ENCODE measurements around the gene RASA2.

RASA2 gene

GRCh38 chr3:141456301-141456625, 30.6 kb upstream of the RASA2 start:
- Histone ChIP-seq H3K9me3 (ENCODE audit: control extremely low read depth in 1 of 5, control insufficient read depth in 4 of 5, insufficient read depth in 2 of 5, low read depth in 1 of 5, low read length in 4 of 5) (no peaks in the 10 kb centered on the region), H3K27me3 (replicated peaks in 2 of 5; ENCODE audit: control insufficient read depth in 4 of 5, insufficient read depth in 5 of 5, low read length in 4 of 5) (no peaks in the 10 kb centered on the region), H3K4me1 (ENCODE audit: control extremely low read depth in 1 of 4, control insufficient read depth in 4 of 4, insufficient read depth in 4 of 4, low read length in 3 of 4) (peaks cover 4 to 16% (median 10%) of the 10 kb centered on the region in 4 experiments), H3K36me3 (ENCODE audit: control insufficient read depth in 4 of 4, insufficient read depth in 4 of 4, low read length in 3 of 4) (no peaks in the 10 kb centered on the region), H3K27ac (ENCODE audit: insufficient read depth in 1 of 2, low read depth in 1 of 2, low read length in 2 of 2, poor library complexity in 1 of 2, severe bottlenecking in 2 of 2) (no peak overlapping the region), H3K4me3 (ENCODE audit: control insufficient read depth in 1 of 7, extremely low read depth in 1 of 7, insufficient read depth in 4 of 7, low read depth in 2 of 7, low read length in 6 of 7) (no peak overlapping the region)
- 98% methylated on average over 9 of the region's 11 CpGs for WGBS (ENCODE audit: insufficient coverage)
- CTCF ChIA-PET: interaction anchor here (0.9 to 12.2 kb wide), 8 partner anchors 10 to 148 kb away, joined by 3 to 382 read pairs (median 4); no protein-coding TSS in a partner anchor
- POLR2A ChIA-PET: no interaction called here
- no peak for DNase-seq

- no peaks in the 10 kb centered on the region for H3K36me3 ChIP-seq (ENCODE audit: control insufficient read depth in 4 of 4, insufficient read depth in 4 of 4, low read length in 3 of 4)
- no peaks in the 10 kb centered on the region for H3K9me3 ChIP-seq (ENCODE audit: control extremely low read depth in 1 of 5, control insufficient read depth in 4 of 5, insufficient read depth in 2 of 5, low read depth in 1 of 5, low read length in 4 of 5)
- CTCF ChIA-PET: interaction anchor here (2.2 to 12.2 kb wide), 4 partner anchors 27 to 150 kb away, joined by 12 to 382 read pairs (median 161); no protein-coding TSS in a partner anchor
- DNase-seq: no peak
- H3K4me3 ChIP-seq (ENCODE audit: control insufficient read depth in 1 of 7, extremely low read depth in 1 of 7, insufficient read depth in 4 of 7, low read depth in 2 of 7, low read length in 6 of 7): no peak overlapping the region
- H3K27me3 ChIP-seq (replicated peaks in 2 of 5; ENCODE audit: control insufficient read depth in 4 of 5, insufficient read depth in 5 of 5, low read length in 4 of 5): no peaks in the 10 kb centered on the region
- WGBS (ENCODE audit: insufficient coverage): 93% methylated on average over 2 of the region's 3 CpGs
- peaks cover 0 to 5% (median 2%) of the 10 kb centered on the region in 4 experiments for H3K4me1 ChIP-seq (ENCODE audit: control extremely low read depth in 1 of 4, control insufficient read depth in 4 of 4, insufficient read depth in 4 of 4, low read length in 3 of 4)
- POLR2A ChIA-PET: no interaction called here
- no peak overlapping the region for H3K27ac ChIP-seq (ENCODE audit: insufficient read depth in 1 of 2, low read depth in 1 of 2, low read length in 2 of 2, poor library complexity in 1 of 2, severe bottlenecking in 2 of 2)
Measured at GRCh38 chr3:141457624-141458236, 29.1 kb upstream of the RASA2 start.

- ChIA-PET POLR2A (no interaction called here), CTCF (interaction anchor here (0.7 to 12.2 kb wide), 20 partner anchors 9 to 441 kb away, joined by 3 to 382 read pairs (median 5); partner anchors contain the start of gene RASA2)
- no peak for DNase-seq
- 88% methylated on average over 5 of the region's 7 CpGs for WGBS (ENCODE audit: insufficient coverage)
- Histone ChIP-seq H3K27me3 (replicated peaks in 2 of 5; ENCODE audit: control insufficient read depth in 4 of 5, insufficient read depth in 5 of 5, low read length in 4 of 5) (no peaks in the 10 kb centered on the region), H3K36me3 (ENCODE audit: control insufficient read depth in 4 of 4, insufficient read depth in 4 of 4, low read length in 3 of 4) (no peaks in the 10 kb centered on the region), H3K4me3 (ENCODE audit: control insufficient read depth in 1 of 7, extremely low read depth in 1 of 7, insufficient read depth in 4 of 7, low read depth in 2 of 7, low read length in 6 of 7) (no peak overlapping the region), H3K9me3 (ENCODE audit: control extremely low read depth in 1 of 5, control insufficient read depth in 4 of 5, insufficient read depth in 2 of 5, low read depth in 1 of 5, low read length in 4 of 5) (peaks cover 0 to 5% (median 3%) of the 10 kb centered on the region in 5 experiments), H3K4me1 (ENCODE audit: control extremely low read depth in 1 of 4, control insufficient read depth in 4 of 4, insufficient read depth in 4 of 4, low read length in 3 of 4) (peaks cover 0 to 4% (median 2%) of the 10 kb centered on the region in 4 experiments), H3K27ac (ENCODE audit: insufficient read depth in 1 of 2, low read depth in 1 of 2, low read length in 2 of 2, poor library complexity in 1 of 2, severe bottlenecking in 2 of 2) (no peak overlapping the region)
Measured at GRCh38 chr3:141459008-141459407, 27.8 kb upstream of the RASA2 start.

- peak; percentile 82 to 91 (median 86) for DNase-seq
- CTCF ChIA-PET: interaction anchor here (0.6 to 12.2 kb wide), 33 partner anchors 7 to 819 kb away, joined by 3 to 382 read pairs (median 4); partner anchors contain the start of gene RASA2
- Histone ChIP-seq H3K4me1 (ENCODE audit: control extremely low read depth in 1 of 4, control insufficient read depth in 4 of 4, insufficient read depth in 4 of 4, low read length in 3 of 4) (no peaks in the 10 kb centered on the region), H3K9me3 (ENCODE audit: control extremely low read depth in 1 of 5, control insufficient read depth in 4 of 5, insufficient read depth in 2 of 5, low read depth in 1 of 5, low read length in 4 of 5) (peaks cover under 1 to 13% (median 5%) of the 10 kb centered on the region in 5 experiments), H3K27me3 (replicated peaks in 2 of 5; ENCODE audit: control insufficient read depth in 4 of 5, insufficient read depth in 5 of 5, low read length in 4 of 5) (no peaks in the 10 kb centered on the region), H3K36me3 (ENCODE audit: control insufficient read depth in 4 of 4, insufficient read depth in 4 of 4, low read length in 3 of 4) (no peaks in the 10 kb centered on the region), H3K27ac (ENCODE audit: insufficient read depth in 1 of 2, low read depth in 1 of 2, low read length in 2 of 2, poor library complexity in 1 of 2, severe bottlenecking in 2 of 2) (no peak overlapping the region), H3K4me3 (ENCODE audit: control insufficient read depth in 1 of 7, extremely low read depth in 1 of 7, insufficient read depth in 4 of 7, low read depth in 2 of 7, low read length in 6 of 7) (no peak overlapping the region)
- POLR2A ChIA-PET: interaction anchor here (0.6 to 1.0 kb wide), 2 partner anchors 90 to 98 kb away, joined by 3 to 6 read pairs; no protein-coding TSS in a partner anchor
- WGBS (ENCODE audit: insufficient coverage): 59% methylated on average over 4 of the region's 10 CpGs
Measured at GRCh38 chr3:141460097-141460704, 26.6 kb upstream of the RASA2 start.

GRCh38 chr3:141462176-141462859, 24.5 kb upstream of the RASA2 start:
- H3K9me3 ChIP-seq (ENCODE audit: control extremely low read depth in 1 of 5, control insufficient read depth in 4 of 5, insufficient read depth in 2 of 5, low read depth in 1 of 5, low read length in 4 of 5): peaks cover 2 to 13% (median 5%) of the 10 kb centered on the region in 5 experiments
- WGBS (ENCODE audit: insufficient coverage): 100% methylated on average over 1 of the region's 3 CpGs
- no peak overlapping the region for H3K27ac ChIP-seq (ENCODE audit: insufficient read depth in 1 of 2, low read depth in 1 of 2, low read length in 2 of 2, poor library complexity in 1 of 2, severe bottlenecking in 2 of 2)
- DNase-seq: peak in 2 of 3 donors; percentile 74 to 81
- ChIA-PET POLR2A (no interaction called here), CTCF (interaction anchor here (0.7 to 12.2 kb wide), 9 partner anchors 10 to 198 kb away, joined by 3 to 382 read pairs (median 5); no protein-coding TSS in a partner anchor)
- no peaks in the 10 kb centered on the region for H3K4me1 ChIP-seq (ENCODE audit: control extremely low read depth in 1 of 4, control insufficient read depth in 4 of 4, insufficient read depth in 4 of 4, low read length in 3 of 4)
- H3K4me3 ChIP-seq (ENCODE audit: control insufficient read depth in 1 of 7, extremely low read depth in 1 of 7, insufficient read depth in 4 of 7, low read depth in 2 of 7, low read length in 6 of 7): no peak overlapping the region
- H3K27me3 ChIP-seq (replicated peaks in 2 of 5; ENCODE audit: control insufficient read depth in 4 of 5, insufficient read depth in 5 of 5, low read length in 4 of 5): no peaks in the 10 kb centered on the region
- H3K36me3 ChIP-seq (ENCODE audit: control insufficient read depth in 4 of 4, insufficient read depth in 4 of 4, low read length in 3 of 4): no peaks in the 10 kb centered on the region

GRCh38 chr3:141465221-141465620, 21.6 kb upstream of the RASA2 start:
- ChIA-PET POLR2A (no interaction called here), CTCF (interaction anchor here (0.6 to 1.7 kb wide), 7 partner anchors 9 to 96 kb away, joined by 3 to 8 read pairs (median 3); no protein-coding TSS in a partner anchor)
- no peak overlapping the region for H3K27ac ChIP-seq (ENCODE audit: insufficient read depth in 1 of 2, low read depth in 1 of 2, low read length in 2 of 2, poor library complexity in 1 of 2, severe bottlenecking in 2 of 2)
- no peaks in the 10 kb centered on the region for H3K36me3 ChIP-seq (ENCODE audit: control insufficient read depth in 4 of 4, insufficient read depth in 4 of 4, low read length in 3 of 4)
- H3K4me3 ChIP-seq (ENCODE audit: control insufficient read depth in 1 of 7, extremely low read depth in 1 of 7, insufficient read depth in 4 of 7, low read depth in 2 of 7, low read length in 6 of 7): no peak overlapping the region
- no peaks in the 10 kb centered on the region for H3K4me1 ChIP-seq (ENCODE audit: control extremely low read depth in 1 of 4, control insufficient read depth in 4 of 4, insufficient read depth in 4 of 4, low read length in 3 of 4)
- H3K27me3 ChIP-seq (replicated peaks in 2 of 5; ENCODE audit: control insufficient read depth in 4 of 5, insufficient read depth in 5 of 5, low read length in 4 of 5): no peaks in the 10 kb centered on the region
- DNase-seq: no peak
- H3K9me3 ChIP-seq (ENCODE audit: control extremely low read depth in 1 of 5, control insufficient read depth in 4 of 5, insufficient read depth in 2 of 5, low read depth in 1 of 5, low read length in 4 of 5): peaks cover 2 to 13% (median 5%) of the 10 kb centered on the region in 5 experiments
- 89% methylated on average over 1 of the region's 2 CpGs for WGBS (ENCODE audit: insufficient coverage)
